Measurements from ENCODE around the gene ZNF345. TPM values are rescaled to one million over a fixed set of nuclear protein-coding genes. Genes with fewer than 3 reads are reported as not detected.

ZNF345 gene
- total and polyA plus RNA-seq, 2 of the 4 experiments (the other 2 are of a cell fraction): 1.8 to 3.0 TPM

DNA sequence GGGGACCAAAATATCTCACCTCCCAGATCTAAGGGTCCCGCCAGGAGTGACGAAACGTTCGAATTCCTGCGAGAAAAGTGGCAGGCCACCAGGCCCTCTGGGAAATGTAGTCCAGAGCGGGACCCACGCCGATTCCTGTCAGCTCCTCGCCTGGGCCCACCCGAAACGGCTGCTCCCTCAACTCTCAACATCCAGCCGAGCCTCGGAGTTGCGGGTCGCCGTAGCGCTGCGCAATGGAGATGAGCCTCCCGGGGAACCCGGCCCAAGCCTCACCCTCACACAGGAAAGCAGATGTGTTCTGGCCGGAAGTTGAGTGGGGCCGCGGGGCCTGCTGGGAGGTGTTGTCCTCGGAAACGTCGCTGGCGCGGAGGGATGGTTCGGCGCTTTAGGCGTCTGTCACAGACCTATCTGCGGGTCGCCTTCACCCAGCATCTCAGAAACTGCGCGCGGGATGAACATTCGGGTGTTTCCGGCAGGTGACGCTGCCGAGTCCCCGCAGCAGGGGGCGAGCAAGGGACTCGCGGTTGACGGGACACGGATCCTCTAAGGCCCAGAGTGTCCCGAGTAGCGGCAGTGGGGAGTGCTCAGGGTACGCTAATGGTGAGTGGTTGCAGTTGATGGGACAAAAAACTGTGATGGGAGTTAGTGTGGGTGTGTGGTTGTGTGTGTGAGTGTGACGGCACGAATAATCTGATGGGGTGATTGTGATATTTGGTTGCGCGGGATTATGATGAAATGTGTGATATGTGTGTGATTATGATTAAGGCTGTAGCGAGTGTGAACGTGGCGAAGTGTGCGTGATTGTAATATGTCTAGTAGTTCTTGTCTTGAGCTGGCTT lies 65.5 kb downstream of the ZNF345 start, which contains the start of the genes ZNF568 and ZNF829 (continued):
- TF ChIP-seq RCOR1 (IDR thresholded peaks at IDR 0.05; ENCODE audit: insufficient replicate concordance, low read length): no peak
- TF ChIP-seq RAD21 (IDR thresholded peaks at IDR 0.05; ENCODE audit: low read length): peak; percentile 46; the same call in 1 of the 2 replicates
- TF ChIP-seq SMC3 (IDR thresholded peaks at IDR 0.05; ENCODE audit: low read depth, low read length): peak; percentile 31; the same call in 1 of the 2 replicates

GRCh38 chr19:36916991-36917390 lies 66.3 kb downstream of the ZNF345 start:
- TF ChIP-seq USF2 (IDR thresholded peaks at IDR 0.05; ENCODE audit: low read depth, low read length) (0 out of 2 replicates have a peak, but pooled peaks have one; percentile 8), CEBPB (IDR thresholded peaks at IDR 0.05; ENCODE audit: low read depth, low read length) (no peak)
- peak overlapping the region; percentile 92 for H3K4me2 ChIP-seq (ENCODE audit: low read depth, low read length)
- H2BK15ac ChIP-seq (ENCODE audit: low read depth, low read length): no peak overlapping the region
- no TSS peak for BruUV-seq (replicated peaks)
- H2AK9ac ChIP-seq (replicated peaks; ENCODE audit: low read depth, low read length, poor library complexity): no peak overlapping the region
- dilution Hi-C loops (cut with HindIII; ENCODE audit: low sequenced_read_pairs, unreplicated experiment) (no loop called here), intact Hi-C loops (cut with micrococcal nuclease) (loop anchor here (1.0 to 5.0 kb wide), 2 partner anchors 56 to 65 kb away; partner anchors contain the start of gene ZNF345), in situ Hi-C loops (cut with MboI; ENCODE audit: low sequenced_read_pairs) (no loop called here)
- H2BK120ac ChIP-seq (ENCODE audit: low read depth, low read length): no peak overlapping the region
- H3K9me1 ChIP-seq (ENCODE audit: insufficient read depth, low read length): no peaks in the 10 kb centered on the region
- no peak overlapping the region for H3K18ac ChIP-seq (ENCODE audit: low read depth, low read length)
- no peak overlapping the region for H2BK20ac ChIP-seq (ENCODE audit: low read depth, low read length)
- H3K9ac ChIP-seq (ENCODE audit: low read depth, low read length): peak overlapping the region; percentile 96
- H3K23ac ChIP-seq (ENCODE audit: low read depth, low read length): peak overlapping the region; percentile 37; the same call in 1 of the 2 replicates
- peaks cover 6% of the 10 kb centered on the region for H3K36me3 ChIP-seq (ENCODE audit: control insufficient read depth, insufficient read depth, low read length)
- H3K4ac ChIP-seq (ENCODE audit: low read depth, low read length): no peak overlapping the region; the same call in 1 of the 2 replicates
- H3K4me1 ChIP-seq (ENCODE audit: control insufficient read depth, insufficient read depth, low read length): no peaks in the 10 kb centered on the region
- CTCF ChIA-PET: no interaction called here
- no peaks in the 10 kb centered on the region for H4K20me1 ChIP-seq (ENCODE audit: insufficient read depth, low read length)
- no peak overlapping the region; the same call in 1 of the 2 replicates for H3K14ac ChIP-seq (replicated peaks; ENCODE audit: low read depth, low read length)
- no peak overlapping the region for H2BK5ac ChIP-seq (ENCODE audit: low read depth, low read length, poor library complexity, severe bottlenecking)
- H4K5ac ChIP-seq (ENCODE audit: low read depth, low read length): peak overlapping the region; percentile 15; the same call in 1 of the 2 replicates
- DNase-seq (peak; percentile 33), ATAC-seq (ENCODE audit: low read depth) (0 out of 2 replicates have a peak, but pooled peaks have one; percentile 2)
- H3K27me3 ChIP-seq (ENCODE audit: control insufficient read depth, insufficient read depth, low read length): no peaks in the 10 kb centered on the region
- peak overlapping the region; percentile 38 for H2AFZ ChIP-seq (replicated peaks; ENCODE audit: low read length, poor library complexity)
- no peak overlapping the region for H3K56ac ChIP-seq (ENCODE audit: extremely low read depth, insufficient read depth, low read length)
- WGBS, 2 experiments (ENCODE audit: extremely low coverage in 2 of 2, insufficient read length in 1 of 2): 18% methylated on average over 4 of the region's 7 CpGs; no CpG with 5 or more reads in 1 of the 2 experiments
- H4K91ac ChIP-seq (ENCODE audit: insufficient read depth, low read depth, low read length): no peak overlapping the region
- no peak overlapping the region for H2AK5ac ChIP-seq (ENCODE audit: low read depth, low read length)
- peaks cover 2% of the 10 kb centered on the region; the same call in 1 of the 2 replicates for H3K9me3 ChIP-seq (ENCODE audit: control insufficient read depth, insufficient read depth, low read length)
- H3K79me1 ChIP-seq (ENCODE audit: low read depth in 1 of 2, low read length in 2 of 2): peaks cover 15 to 16% of the 10 kb centered on the region in 2 experiments
- peak overlapping the region; percentile 86 to 95; a peak in 3 of 4 replicates for H4K8ac ChIP-seq (ENCODE audit: low read depth in 2 of 2, low read length in 2 of 2)
- peak overlapping the region; percentile 35 for H3K27ac ChIP-seq (ENCODE audit: insufficient read depth, low read length)
- peak overlapping the region; percentile 87 for H3K4me3 ChIP-seq (ENCODE audit: insufficient read depth, low read depth, low read length)
- POLR2A ChIA-PET (ENCODE audit: unreplicated experiment): no interaction called here
